ENCODE measurements around the gene PRKCA.

The PRKCA gene

DNA sequence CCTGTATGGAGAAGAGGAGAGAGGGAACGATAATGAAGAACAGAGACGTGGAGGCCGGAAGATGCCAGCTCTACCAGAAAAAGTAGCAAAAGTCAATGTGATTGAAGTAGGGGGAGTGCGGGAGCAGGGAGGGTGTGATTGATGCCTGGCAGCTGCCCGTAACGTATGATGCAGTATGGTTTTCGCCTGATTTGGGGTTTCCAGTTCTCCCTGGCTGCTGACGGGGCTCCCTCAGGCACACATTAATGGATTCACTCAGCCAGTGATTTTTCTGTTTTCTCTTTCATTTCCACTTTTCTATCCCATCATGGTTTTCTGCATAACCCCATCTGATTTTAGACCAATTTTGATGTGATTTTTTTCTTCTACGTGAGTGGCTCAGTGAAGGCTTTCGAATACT lies 62.1 kb downstream of the PRKCA start:
- DNase-seq (ENCODE audit: low spot score): no peak
- no peak overlapping the region for H3K27ac ChIP-seq
- TF ChIP-seq CTCF (conservative IDR thresholded peaks at IDR 0.05; ENCODE audit: low read depth): no peak
- ChIA-PET POLR2A (ENCODE audit: low non-redundant PET) (no interaction called here), CTCF (no interaction called here)

DNA sequence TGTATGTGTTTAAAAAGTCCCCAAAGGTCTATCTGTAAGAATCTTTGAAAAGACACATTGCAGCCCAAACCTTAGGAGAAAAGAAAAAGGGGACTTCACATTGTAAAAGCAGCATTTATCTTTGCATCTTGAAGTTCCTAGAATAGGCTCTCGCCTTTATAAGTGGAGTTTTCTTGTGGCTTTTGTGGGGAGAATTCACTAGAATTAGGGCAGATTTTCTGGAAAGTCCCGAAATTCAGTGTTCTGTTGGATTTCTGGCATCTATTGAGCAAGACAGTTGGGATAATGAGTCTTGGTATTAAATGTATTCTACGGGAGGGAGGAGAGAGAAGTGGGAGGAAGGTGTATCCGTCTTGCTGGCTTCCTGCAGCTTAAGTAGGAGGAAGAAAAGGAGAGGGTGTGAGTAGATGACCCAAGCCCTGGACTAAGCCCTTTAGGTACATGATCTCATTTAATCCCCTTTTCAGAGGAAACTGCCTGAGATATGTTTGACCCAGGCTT lies 62.6 kb downstream of the PRKCA start:
- DNase-seq (ENCODE audit: low spot score): no peak
- no peak overlapping the region for H3K27ac ChIP-seq
- POLR2A ChIA-PET (ENCODE audit: low non-redundant PET): no interaction called here
- TF ChIP-seq CTCF (conservative IDR thresholded peaks at IDR 0.05; ENCODE audit: low read depth): no peak
- CTCF ChIA-PET: no interaction called here

DNA sequence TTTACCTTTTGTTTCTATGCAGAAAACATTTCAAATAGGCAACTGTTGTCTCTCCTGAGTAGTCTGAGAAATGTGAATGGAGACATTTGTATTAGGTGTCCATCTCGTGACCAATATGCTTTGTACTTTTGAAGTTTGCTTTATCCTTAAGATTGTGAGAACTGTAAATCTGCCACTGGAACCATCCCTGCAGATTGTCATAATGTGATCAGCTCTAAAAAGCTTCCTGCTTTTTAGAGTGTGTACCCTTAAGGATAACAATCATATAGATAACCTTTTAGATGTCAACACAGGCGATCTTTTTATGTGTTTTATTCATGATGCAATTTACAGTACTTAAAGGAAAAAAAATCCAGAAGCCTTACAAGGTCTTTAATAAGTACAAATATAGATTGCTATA lies 63.5 kb downstream of the PRKCA start:
- H3K27ac ChIP-seq: no peak overlapping the region
- CTCF ChIA-PET: interaction anchor here (0.6 kb wide), 1 partner anchor 12 kb away, joined by 3 read pairs; no protein-coding TSS in a partner anchor
- DNase-seq (ENCODE audit: low spot score): no peak
- no peak for TF ChIP-seq CTCF (conservative IDR thresholded peaks at IDR 0.05; ENCODE audit: low read depth)
- POLR2A ChIA-PET (ENCODE audit: low non-redundant PET): no interaction called here

- POLR2A ChIA-PET (ENCODE audit: low non-redundant PET): no interaction called here
- TF ChIP-seq CTCF (conservative IDR thresholded peaks at IDR 0.05; ENCODE audit: low read depth): no peak
- DNase-seq (ENCODE audit: low spot score): no peak
- CTCF ChIA-PET: no interaction called here
- H3K27ac ChIP-seq: no peak overlapping the region
Measured at GRCh38 chr17:66367107-66367506, 64.7 kb downstream of the PRKCA start.

- ChIA-PET POLR2A (ENCODE audit: low non-redundant PET) (no interaction called here), CTCF (no interaction called here)
- H3K27ac ChIP-seq: no peak overlapping the region
- TF ChIP-seq CTCF (conservative IDR thresholded peaks at IDR 0.05; ENCODE audit: low read depth): no peak
- no peak for DNase-seq (ENCODE audit: low spot score)
Measured at GRCh38 chr17:66369830-66370229, 67.4 kb downstream of the PRKCA start.

GRCh38 chr17:66371561-66371960 lies 69.1 kb downstream of the PRKCA start:
- H3K27ac ChIP-seq: no peak overlapping the region
- no peak for DNase-seq (ENCODE audit: low spot score)
- POLR2A ChIA-PET (ENCODE audit: low non-redundant PET): no interaction called here
- TF ChIP-seq CTCF (conservative IDR thresholded peaks at IDR 0.05; ENCODE audit: low read depth): no peak
- CTCF ChIA-PET: interaction anchor here (0.7 kb wide), 1 partner anchor 313 kb away, joined by 4 read pairs; no protein-coding TSS in a partner anchor

- H3K27ac ChIP-seq: no peak overlapping the region
- CTCF ChIA-PET: no interaction called here
- POLR2A ChIA-PET (ENCODE audit: low non-redundant PET): no interaction called here
- TF ChIP-seq CTCF (conservative IDR thresholded peaks at IDR 0.05; ENCODE audit: low read depth): no peak
- no peak for DNase-seq (ENCODE audit: low spot score)
Measured at GRCh38 chr17:66372182-66372581, 69.8 kb downstream of the PRKCA start.
